ENCODE measurements around the gene BACE1-AS. TPM values are rescaled to one million over a fixed set of nuclear protein-coding genes. Genes with fewer than 3 reads are reported as not detected.

The BACE1-AS gene
- polyA plus RNA-seq, 1 experiment = 5.4 TPM

- Histone ChIP-seq H3K9me3 (ENCODE audit: control insufficient read depth, insufficient read depth, low read length) (no peaks in the 10 kb centered on the region), H3K27ac (ENCODE audit: low read depth, low read length) (no peak overlapping the region), H3K27me3 (ENCODE audit: control insufficient read depth, insufficient read depth, low read length) (no peaks in the 10 kb centered on the region), H3K4me3 (ENCODE audit: low read depth, low read length) (no peak overlapping the region)
- no peak for TF ChIP-seq CTCF (IDR thresholded peaks at IDR 0.05; ENCODE audit: low read depth, low read length)
- DNase-seq (ENCODE audit: low read depth, low spot score) = no peak
- CTCF ChIA-PET = no interaction called here
- POLR2A ChIA-PET = no interaction called here
Observed at GRCh38 chr11:117300773-117301172, 9.6 kb downstream of the BACE1-AS start.

GRCh38 chr11:117302228-117302627 lies 11.1 kb downstream of the BACE1-AS start:
- H3K4me3 ChIP-seq (ENCODE audit: low read depth, low read length) = no peak overlapping the region
- H3K9me3 ChIP-seq (ENCODE audit: control insufficient read depth, insufficient read depth, low read length) = no peaks in the 10 kb centered on the region
- ChIA-PET POLR2A (no interaction called here), CTCF (no interaction called here)
- no peaks in the 10 kb centered on the region for H3K27me3 ChIP-seq (ENCODE audit: control insufficient read depth, insufficient read depth, low read length)
- TF ChIP-seq CTCF (IDR thresholded peaks at IDR 0.05; ENCODE audit: low read depth, low read length) = no peak
- DNase-seq (ENCODE audit: low read depth, low spot score) = no peak
- H3K27ac ChIP-seq (ENCODE audit: low read depth, low read length) = no peak overlapping the region

GRCh38 chr11:117303101-117303500 lies 12.0 kb downstream of the BACE1-AS start:
- Histone ChIP-seq H3K27me3 (ENCODE audit: control insufficient read depth, insufficient read depth, low read length) (no peaks in the 10 kb centered on the region), H3K9me3 (ENCODE audit: control insufficient read depth, insufficient read depth, low read length) (no peaks in the 10 kb centered on the region), H3K4me3 (ENCODE audit: low read depth, low read length) (no peak overlapping the region), H3K27ac (ENCODE audit: low read depth, low read length) (no peak overlapping the region)
- TF ChIP-seq CTCF (IDR thresholded peaks at IDR 0.05; ENCODE audit: low read depth, low read length) = no peak
- CTCF ChIA-PET = interaction anchor here (0.6 kb wide), 1 partner anchor 13 kb away, joined by 4 read pairs; no protein-coding TSS in a partner anchor
- DNase-seq (ENCODE audit: low read depth, low spot score) = no peak
- POLR2A ChIA-PET = interaction anchor here (0.6 to 1.0 kb wide), 2 partner anchors 25 to 85 kb away, joined by 3 to 6 read pairs; partner anchors contain the start of gene CEP164

- ChIA-PET POLR2A (interaction anchor here (1.0 kb wide), 1 partner anchor 24 kb away, joined by 3 read pairs; the partner anchor contains the start of gene CEP164), CTCF (no interaction called here)
- H3K27me3 ChIP-seq (ENCODE audit: control insufficient read depth, insufficient read depth, low read length) = no peaks in the 10 kb centered on the region
- H3K4me3 ChIP-seq (ENCODE audit: low read depth, low read length) = no peak overlapping the region
- no peaks in the 10 kb centered on the region for H3K9me3 ChIP-seq (ENCODE audit: control insufficient read depth, insufficient read depth, low read length)
- no peak for DNase-seq (ENCODE audit: low read depth, low spot score)
- TF ChIP-seq CTCF (IDR thresholded peaks at IDR 0.05; ENCODE audit: low read depth, low read length) = no peak
- H3K27ac ChIP-seq (ENCODE audit: low read depth, low read length) = no peak overlapping the region
Observed at GRCh38 chr11:117303646-117304315, 12.6 kb downstream of the BACE1-AS start.

GRCh38 chr11:117305145-117305544 lies 14.0 kb downstream of the BACE1-AS start:
- ChIA-PET POLR2A (no interaction called here), CTCF (interaction anchor here (0.7 kb wide), 1 partner anchor 503 kb away, joined by 6 read pairs; no protein-coding TSS in a partner anchor)
- DNase-seq (ENCODE audit: low read depth, low spot score) = no peak
- Histone ChIP-seq H3K27me3 (ENCODE audit: control insufficient read depth, insufficient read depth, low read length) (no peaks in the 10 kb centered on the region), H3K27ac (ENCODE audit: low read depth, low read length) (no peak overlapping the region), H3K4me3 (ENCODE audit: low read depth, low read length) (no peak overlapping the region), H3K9me3 (ENCODE audit: control insufficient read depth, insufficient read depth, low read length) (no peaks in the 10 kb centered on the region)
- TF ChIP-seq CTCF (IDR thresholded peaks at IDR 0.05; ENCODE audit: low read depth, low read length) = no peak

Measured in AG04450 (cell line).